ENCODE results near the gene IFITM10. TPM values are rescaled to one million over a fixed set of nuclear protein-coding genes. Genes with fewer than 3 reads are reported as not detected.

The IFITM10 gene
- total RNA-seq, 4 donors from 2014 or later: 0.13 to 0.85 (median 0.31) TPM; not detected in 1

- H3K9me3 ChIP-seq: peaks cover 0 to 3% (median 0%) of the 10 kb centered on the region in 3 donors
- 55 to 63% methylated on average over 8 to 11 of the region's 11 CpGs for WGBS, 2 donors (ENCODE audit: low coverage in 1 of 2)
- H3K27ac ChIP-seq: no peak overlapping the region
- no peak for ATAC-seq
- TF ChIP-seq POLR2AphosphoS5 (IDR thresholded peaks at IDR 0.05) (no peak), EP300 (IDR thresholded peaks at IDR 0.05) (no peak), CTCF (IDR thresholded peaks at IDR 0.05) (no peak), POLR2A (IDR thresholded peaks at IDR 0.05) (no peak)
- H3K4me1 ChIP-seq: peaks cover 0 to 4% (median 0%) of the 10 kb centered on the region in 3 donors
- no peak overlapping the region for H3K4me3 ChIP-seq
- H3K36me3 ChIP-seq: no peaks in the 10 kb centered on the region
- peaks cover 84% of the 10 kb centered on the region for H3K27me3 ChIP-seq
Measured at GRCh38 chr11:1727096-1727690, 23.2 kb downstream of the IFITM10 start.

- no peak overlapping the region for H3K4me3 ChIP-seq
- no peak for TF ChIP-seq EP300 (IDR thresholded peaks at IDR 0.05)
- TF ChIP-seq CTCF (IDR thresholded peaks at IDR 0.05): no peak
- TF ChIP-seq POLR2A (IDR thresholded peaks at IDR 0.05): no peak
- TF ChIP-seq POLR2AphosphoS5 (IDR thresholded peaks at IDR 0.05): no peak
- no peaks in the 10 kb centered on the region for H3K4me1 ChIP-seq
- H3K36me3 ChIP-seq: no peaks in the 10 kb centered on the region
- H3K27me3 ChIP-seq: peaks cover 46% of the 10 kb centered on the region
- no peak for ATAC-seq
- no peaks in the 10 kb centered on the region for H3K9me3 ChIP-seq
- no peak overlapping the region for H3K27ac ChIP-seq
- 61 to 70% methylated on average over 8 of the region's 8 CpGs for WGBS, 2 donors (ENCODE audit: low coverage in 1 of 2)
Measured at GRCh38 chr11:1719781-1720180, 30.6 kb downstream of the IFITM10 start.

- Histone ChIP-seq H3K27me3 (peaks cover 36% of the 10 kb centered on the region), H3K4me1 (no peaks in the 10 kb centered on the region), H3K4me3 (no peak overlapping the region), H3K9me3 (no peaks in the 10 kb centered on the region), H3K27ac (no peak overlapping the region), H3K36me3 (no peaks in the 10 kb centered on the region)
- WGBS, 2 donors (ENCODE audit: low coverage in 1 of 2): 83 to 96% methylated on average over 4 of the region's 15 CpGs
- ATAC-seq: no peak
- no peak for TF ChIP-seq EP300 (IDR thresholded peaks at IDR 0.05)
Measured at GRCh38 chr11:1718326-1718725, 32.1 kb downstream of the IFITM10 start.

- 78 to 80% methylated on average over 8 of the region's 8 CpGs for WGBS, 2 donors (ENCODE audit: low coverage in 1 of 2)
- no peak overlapping the region for H3K27ac ChIP-seq
- H3K4me1 ChIP-seq: no peaks in the 10 kb centered on the region
- no peaks in the 10 kb centered on the region for H3K36me3 ChIP-seq
- peaks cover 36% of the 10 kb centered on the region for H3K27me3 ChIP-seq
- ATAC-seq: no peak
- TF ChIP-seq CTCF (IDR thresholded peaks at IDR 0.05): no peak
- no peak for TF ChIP-seq POLR2AphosphoS5 (IDR thresholded peaks at IDR 0.05)
- TF ChIP-seq POLR2A (IDR thresholded peaks at IDR 0.05): no peak
- no peak for TF ChIP-seq EP300 (IDR thresholded peaks at IDR 0.05)
- H3K9me3 ChIP-seq: no peaks in the 10 kb centered on the region
- no peak overlapping the region for H3K4me3 ChIP-seq
Measured at GRCh38 chr11:1717745-1718144, 32.6 kb downstream of the IFITM10 start.

- WGBS, 2 donors (ENCODE audit: low coverage in 1 of 2): 80 to 85% methylated on average over 11 to 15 of the region's 24 CpGs
- Histone ChIP-seq H3K4me3 (no peak overlapping the region), H3K27ac (no peak overlapping the region), H3K9me3 (peaks cover 0 to 12% (median 0%) of the 10 kb centered on the region in 3 donors), H3K27me3 (peaks cover 36% of the 10 kb centered on the region), H3K36me3 (no peaks in the 10 kb centered on the region), H3K4me1 (no peaks in the 10 kb centered on the region)
- TF ChIP-seq POLR2A (IDR thresholded peaks at IDR 0.05) (no peak), CTCF (IDR thresholded peaks at IDR 0.05) (no peak), POLR2AphosphoS5 (IDR thresholded peaks at IDR 0.05) (no peak), EP300 (IDR thresholded peaks at IDR 0.05) (no peak)
- no peak for ATAC-seq
Measured at GRCh38 chr11:1714908-1715885, 35.2 kb downstream of the IFITM10 start.
